ENCODE results near the gene SPECC1L.

GRCh38 chr22:24422102-24422665 is 151.6 kb downstream of the SPECC1L start:
- TF ChIP-seq, protein P1, sequence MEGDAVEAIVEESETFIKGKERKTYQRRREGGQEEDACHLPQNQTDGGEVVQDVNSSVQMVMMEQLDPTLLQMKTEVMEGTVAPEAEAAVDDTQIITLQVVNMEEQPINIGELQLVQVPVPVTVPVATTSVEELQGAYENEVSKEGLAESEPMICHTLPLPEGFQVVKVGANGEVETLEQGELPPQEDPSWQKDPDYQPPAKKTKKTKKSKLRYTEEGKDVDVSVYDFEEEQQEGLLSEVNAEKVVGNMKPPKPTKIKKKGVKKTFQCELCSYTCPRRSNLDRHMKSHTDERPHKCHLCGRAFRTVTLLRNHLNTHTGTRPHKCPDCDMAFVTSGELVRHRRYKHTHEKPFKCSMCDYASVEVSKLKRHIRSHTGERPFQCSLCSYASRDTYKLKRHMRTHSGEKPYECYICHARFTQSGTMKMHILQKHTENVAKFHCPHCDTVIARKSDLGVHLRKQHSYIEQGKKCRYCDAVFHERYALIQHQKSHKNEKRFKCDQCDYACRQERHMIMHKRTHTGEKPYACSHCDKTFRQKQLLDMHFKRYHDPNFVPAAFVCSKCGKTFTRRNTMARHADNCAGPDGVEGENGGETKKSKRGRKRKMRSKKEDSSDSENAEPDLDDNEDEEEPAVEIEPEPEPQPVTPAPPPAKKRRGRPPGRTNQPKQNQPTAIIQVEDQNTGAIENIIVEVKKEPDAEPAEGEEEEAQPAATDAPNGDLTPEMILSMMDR (IDR thresholded peaks at IDR 0.05; ENCODE audit: insufficient read depth, low read length, poor library complexity, severe bottlenecking) = no peak
- no peak for TF ChIP-seq EZH2phosphoT487 (conservative IDR thresholded peaks at IDR 0.05; ENCODE audit: low read length)

All from SU-DHL-6 (cell line).